ENCODE measurements around the gene TEX261.

Gene TEX261

DNA sequence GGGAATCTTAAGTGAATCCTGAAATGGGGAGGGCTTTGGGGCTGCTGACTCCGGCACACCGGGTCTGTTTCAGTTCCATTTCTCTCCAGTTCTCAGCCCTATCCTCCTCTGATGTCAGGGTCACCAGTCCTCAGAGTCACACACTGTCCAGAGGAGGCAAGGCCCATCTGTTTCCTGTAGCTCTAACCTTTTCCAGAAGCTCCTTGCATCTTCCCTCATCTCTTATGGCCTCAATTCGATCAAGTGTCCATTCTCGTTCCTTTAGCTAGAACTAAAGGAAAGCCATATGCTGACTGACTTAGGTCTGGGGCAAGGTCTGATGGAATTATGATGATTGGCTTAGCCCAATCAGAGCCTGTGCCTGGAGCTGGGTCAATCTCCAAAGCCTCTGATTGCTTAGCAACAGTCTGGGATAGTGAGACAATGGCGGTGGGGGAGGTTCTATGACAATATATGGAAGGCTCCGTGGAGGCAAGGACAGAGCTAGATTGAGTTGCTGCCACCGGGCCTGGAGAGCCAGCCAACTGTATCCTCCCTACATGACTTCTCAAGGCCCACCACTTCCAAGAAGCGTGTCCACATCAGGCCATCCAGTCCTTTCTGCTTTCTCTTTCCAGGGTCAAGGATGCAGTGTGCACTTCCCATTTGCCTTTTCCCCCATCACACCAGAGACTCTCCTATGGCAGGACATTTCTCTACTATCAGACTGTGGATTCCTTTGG is 11.0 kb downstream of the TEX261 start:
- no peak for DNase-seq (ENCODE audit: extremely low read depth in 1 of 2, low read depth in 1 of 2)

DNA sequence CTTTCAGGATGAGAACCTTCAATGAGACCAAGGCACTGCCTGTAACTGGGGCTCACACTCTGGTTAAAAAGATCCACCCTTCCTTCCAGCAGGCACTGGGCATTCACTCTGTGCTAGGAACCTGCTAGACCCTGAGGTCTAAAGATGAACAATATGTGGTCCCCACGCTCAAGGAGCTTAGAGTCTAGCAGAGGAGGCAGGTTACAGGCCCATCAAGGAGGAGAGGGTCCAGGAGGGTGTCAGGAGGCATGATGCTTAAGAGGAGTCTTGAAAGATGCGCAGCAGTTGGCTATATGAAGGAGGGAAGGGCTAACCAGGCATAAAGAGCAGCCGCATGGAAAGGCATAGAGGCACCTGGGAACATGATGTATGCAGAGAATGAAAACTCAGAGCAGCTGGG is 11.7 kb downstream of the TEX261 start:
- DNase-seq (ENCODE audit: extremely low read depth in 1 of 2, low read depth in 1 of 2) = no peak

DNA sequence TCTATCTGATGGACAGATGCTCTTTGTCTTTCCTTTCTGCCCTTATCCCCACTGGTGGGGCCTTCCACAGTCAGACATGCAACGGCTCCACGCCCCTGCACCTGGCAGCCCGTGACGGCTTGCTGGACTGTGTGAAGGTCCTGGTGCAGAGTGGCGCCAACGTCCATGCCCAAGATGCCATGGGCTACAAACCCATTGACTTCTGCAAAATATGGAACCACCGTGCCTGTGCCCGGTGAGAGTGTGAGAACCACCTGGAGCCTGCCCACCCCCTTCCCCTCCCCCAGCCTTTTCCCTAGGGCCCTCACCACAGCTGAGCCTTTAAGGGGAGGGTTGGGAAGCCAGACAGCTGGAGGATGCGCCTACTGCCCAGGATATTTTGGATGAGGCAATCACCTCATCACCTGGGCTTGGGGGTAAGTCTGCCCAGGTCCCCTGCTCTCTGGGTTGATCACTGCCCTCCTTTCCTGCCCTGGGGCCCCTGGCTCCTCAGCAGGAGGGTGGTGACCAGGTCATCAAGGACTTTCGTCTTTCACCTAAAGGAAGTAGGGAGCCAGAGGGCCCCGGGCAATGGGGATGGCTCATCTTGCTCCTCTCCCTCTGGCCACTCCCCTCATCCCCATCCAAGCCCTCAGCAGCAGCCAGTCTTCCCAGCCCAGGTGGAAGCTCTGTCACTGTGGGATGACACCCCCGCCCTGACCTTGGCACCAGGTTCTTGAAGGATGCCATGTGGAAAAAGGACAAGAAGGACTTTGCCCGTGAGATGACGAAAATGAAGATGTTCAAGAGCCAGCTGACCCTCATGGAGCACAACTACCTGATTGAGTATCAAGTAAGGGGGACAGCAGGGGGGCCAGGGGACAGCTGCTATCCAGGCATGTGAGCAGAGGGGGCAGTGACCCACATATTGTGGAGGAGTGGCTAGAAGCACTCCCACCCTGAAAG is 12.5 kb downstream of the TEX261 start:
- no peak for DNase-seq (ENCODE audit: extremely low read depth in 1 of 2, low read depth in 1 of 2)

DNA sequence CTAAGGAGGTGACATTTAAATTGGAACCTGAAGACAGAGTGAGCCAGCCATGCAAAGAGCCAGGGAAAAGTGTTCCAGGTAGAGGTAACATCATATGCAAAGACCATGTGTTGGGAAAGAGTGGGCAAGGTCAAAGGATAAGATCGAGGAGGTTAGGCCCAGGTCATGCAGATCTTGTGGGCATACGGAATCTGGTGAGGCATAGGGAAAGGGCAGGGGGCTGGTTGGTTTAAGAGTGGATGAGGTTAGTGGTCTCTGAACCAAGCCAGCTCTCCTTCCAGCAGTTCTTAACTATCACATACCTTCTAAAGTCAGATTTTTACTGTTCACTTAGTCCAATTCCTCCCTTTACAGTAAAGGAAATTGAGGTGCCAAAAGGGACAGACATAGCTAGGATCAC is 13.3 kb downstream of the TEX261 start:
- no peak for DNase-seq (ENCODE audit: extremely low read depth in 1 of 2, low read depth in 1 of 2)

DNA sequence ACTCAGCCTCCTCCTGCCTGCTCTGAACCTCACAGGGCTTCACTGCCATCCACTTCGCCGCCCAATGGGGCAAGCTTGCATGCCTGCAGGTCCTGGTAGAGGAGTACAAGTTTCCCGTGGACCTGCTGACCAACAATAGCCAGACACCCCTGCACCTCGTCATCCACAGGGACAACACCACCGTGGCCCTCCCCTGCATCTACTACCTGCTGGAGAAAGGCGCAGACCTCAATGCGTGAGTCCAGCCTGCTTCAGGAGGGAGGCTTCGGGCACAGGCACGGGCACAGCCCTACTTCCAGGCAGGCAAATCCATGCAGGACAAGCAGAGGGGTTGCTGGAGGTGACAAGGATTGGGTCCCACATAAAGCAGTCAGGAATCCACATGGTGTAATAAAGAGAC is 15.0 kb downstream of the TEX261 start:
- DNase-seq (ENCODE audit: extremely low read depth in 1 of 2, low read depth in 1 of 2) = no peak

DNA sequence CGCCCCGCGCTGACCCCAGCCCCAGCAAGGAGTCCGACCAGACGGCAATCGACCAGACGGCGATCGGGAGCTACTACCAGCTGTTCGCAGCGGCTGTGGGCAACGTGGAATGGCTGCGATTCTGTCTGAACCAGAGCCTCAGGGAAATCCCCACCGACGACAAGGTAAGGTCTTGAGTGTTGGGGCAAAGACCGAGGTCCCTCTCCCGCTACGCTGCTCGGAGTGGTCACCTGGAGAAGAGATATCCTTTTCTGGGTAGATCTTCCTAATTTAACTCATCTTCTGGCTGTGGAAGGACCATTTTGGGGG is 15.5 kb downstream of the TEX261 start:
- DNase-seq (ENCODE audit: extremely low read depth in 1 of 2, low read depth in 1 of 2) = no peak

DNA sequence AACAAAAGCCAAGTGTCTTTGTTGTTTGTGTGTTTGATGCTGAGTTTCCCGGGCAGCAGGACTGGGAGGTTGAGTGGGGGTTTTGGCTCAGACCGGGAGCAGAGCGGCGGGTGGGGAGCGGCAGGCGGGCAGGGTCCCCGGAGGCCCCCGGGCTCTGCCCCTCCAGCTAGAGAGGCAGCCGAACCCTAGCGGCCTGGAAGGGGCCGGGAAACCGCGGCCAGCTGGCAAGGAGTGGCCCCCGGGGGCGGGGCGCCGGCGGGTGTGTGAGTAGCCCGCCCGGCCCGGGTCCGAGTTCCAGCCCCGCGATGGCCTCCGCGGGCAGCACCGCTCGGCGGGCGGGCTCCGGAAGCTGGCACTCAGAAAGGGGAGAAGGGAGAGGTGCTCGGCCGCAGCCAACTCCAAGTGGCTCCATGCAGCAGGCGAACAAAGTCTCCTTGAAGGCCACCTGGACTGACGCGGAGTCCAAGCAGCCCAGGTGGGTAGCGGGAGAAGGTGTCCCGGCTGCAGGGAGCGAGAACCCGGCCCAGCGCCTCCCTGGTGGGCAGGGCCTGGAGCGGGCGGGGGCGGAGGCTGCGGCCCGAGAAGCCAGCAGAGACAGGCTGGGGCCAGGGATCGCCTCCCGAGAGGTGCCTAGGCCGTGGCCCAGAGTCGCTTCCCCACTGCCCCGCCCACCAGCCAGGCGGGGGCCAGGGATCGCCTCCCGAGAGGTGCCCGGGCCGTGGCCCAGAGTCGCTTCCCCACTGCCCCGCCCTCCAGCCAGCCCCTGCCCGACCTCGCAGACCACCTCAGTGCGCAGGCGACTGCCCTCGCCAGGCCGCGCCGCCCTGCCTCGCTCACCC is 16.1 kb downstream of the TEX261 start, which contains the start of gene ANKRD53:
Gene ANKRD53, plus strand, starts transcription at position 290 of the 839 bp plus-strand sequence. Its CDS starts 16 bp downstream, at position 306.
- no peak for DNase-seq (ENCODE audit: extremely low read depth in 1 of 2, low read depth in 1 of 2)

DNA sequence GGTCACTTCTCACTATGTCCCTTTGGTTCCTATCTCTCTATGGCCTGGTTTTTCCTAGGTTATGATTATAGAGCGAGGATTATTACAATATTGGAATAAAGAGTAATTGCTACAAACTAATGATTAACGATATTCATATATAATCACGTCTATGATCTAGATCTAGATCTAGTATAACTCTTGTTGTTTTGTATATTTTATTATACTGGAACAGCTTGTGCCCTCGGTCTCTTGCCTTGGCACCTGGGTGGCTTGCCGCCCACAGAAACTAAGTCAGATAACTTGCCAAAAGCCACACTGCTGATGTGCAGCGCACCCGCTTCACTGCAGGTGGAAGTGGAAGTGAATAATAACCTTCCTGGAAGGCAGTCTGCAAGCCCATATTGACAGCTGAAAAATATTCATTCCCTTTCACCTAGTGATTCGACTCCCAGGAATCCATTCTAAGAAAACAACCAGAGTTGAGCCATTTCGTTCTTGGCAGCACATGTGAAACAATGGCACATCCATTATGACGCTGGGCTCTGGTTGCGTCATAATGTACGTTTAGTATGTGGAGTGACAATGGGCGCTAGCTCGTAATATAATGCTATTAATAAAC is 17.0 kb downstream of the TEX261 start:
- DNase-seq (ENCODE audit: extremely low read depth in 1 of 2, low read depth in 1 of 2) = no peak

DNA sequence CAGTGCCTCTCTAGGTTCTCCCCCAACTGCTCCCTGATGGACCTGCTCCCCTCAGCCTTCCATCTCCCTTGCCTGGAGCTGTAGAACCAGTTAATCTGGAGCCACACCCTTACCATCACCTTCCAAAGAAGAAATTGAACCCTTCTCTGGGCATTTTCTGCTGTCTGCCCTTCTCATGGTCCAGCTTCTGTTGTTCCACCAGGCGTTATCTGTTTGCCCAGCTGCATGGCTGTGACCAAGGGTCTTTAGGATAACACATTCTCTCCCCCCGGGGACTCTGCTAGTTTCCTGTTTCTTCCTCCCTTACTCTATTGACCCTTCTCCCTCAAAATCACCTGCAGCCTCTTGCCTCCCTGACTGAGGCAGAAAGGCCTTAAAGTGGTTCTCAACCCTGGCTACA is 19.4 kb downstream of the TEX261 start:
- no peak for DNase-seq (ENCODE audit: extremely low read depth in 1 of 2, low read depth in 1 of 2)

DNA sequence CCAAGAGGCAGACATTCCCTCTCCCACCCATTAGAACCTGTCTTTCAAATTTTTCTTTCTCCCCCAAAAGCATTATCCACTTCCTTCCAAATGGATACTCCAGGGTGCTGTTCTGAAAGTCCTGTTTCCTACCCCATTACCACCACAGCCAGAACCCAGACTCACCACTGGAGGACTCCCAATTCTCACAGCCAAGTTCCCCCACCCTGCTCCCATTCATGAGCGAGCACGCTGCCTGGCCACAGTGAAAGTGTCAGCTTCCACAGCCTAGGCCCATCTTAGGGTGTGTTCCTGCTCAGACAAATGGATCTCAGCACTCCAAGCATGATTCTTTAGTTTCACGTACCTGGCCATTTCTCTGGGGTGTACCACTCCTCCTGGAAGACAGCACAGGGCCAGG is 20.1 kb downstream of the TEX261 start:
- no peak for DNase-seq (ENCODE audit: extremely low read depth in 1 of 2, low read depth in 1 of 2)

DNA sequence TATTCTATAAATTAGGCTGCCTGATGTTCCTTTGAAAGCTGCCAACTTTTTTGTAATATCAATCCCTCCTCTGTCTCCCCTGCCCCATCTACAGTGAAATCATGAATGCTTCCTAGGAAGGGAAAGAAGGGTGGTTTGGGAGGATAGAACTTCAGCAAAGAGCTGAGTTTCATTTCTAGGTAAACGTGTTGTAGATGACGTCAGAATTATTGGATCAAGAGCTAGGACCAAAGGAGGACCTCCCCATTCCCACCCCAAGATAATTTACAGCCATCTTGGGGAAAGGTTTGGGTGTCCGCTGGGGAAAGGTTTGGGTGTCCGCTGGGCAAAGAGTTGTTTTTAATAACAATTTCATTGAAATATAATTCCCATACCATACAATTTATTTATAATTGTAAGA is 27.5 kb downstream of the TEX261 start:
- DNase-seq (ENCODE audit: extremely low read depth in 1 of 2, low read depth in 1 of 2) = no peak

DNA sequence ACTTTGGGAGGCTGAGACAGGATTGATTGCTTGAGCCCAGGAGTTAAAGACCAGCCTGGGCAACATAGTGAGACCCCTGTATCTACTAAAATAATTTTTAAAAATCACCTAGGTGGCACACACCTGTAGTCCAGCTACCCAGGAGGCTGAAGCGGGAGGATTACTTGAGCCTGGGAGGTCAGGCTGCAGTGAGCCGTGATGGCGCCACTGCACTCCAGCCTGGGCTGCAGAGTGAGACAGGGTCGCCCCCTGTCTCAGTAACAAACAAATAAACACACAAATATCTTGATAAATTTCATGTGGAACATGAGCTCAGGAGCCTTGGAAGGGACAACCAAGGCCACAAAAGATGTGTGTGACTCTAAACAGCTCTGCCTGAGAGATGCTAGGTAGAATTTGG is 28.0 kb downstream of the TEX261 start:
- DNase-seq (ENCODE audit: extremely low read depth in 1 of 2, low read depth in 1 of 2) = no peak

DNA sequence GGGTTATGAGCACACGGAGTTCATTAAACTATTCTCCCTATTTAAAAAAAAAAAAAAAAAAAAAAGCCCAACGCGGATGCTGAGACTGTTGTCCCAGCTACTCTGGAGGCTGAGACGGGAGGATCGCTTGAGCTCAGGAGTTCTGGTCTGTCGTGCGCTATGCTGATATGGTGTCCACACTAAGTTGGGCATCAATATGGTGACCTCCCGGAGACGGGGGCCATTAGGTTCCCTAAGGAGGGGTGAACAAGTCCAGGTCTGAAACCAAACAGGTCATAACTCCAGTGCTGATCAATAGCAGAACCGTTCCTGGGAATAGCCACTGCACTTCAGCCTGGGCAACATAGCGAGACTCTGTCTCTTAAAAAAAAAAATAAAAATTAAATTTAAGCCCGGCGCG is 29.2 kb downstream of the TEX261 start:
- DNase-seq (ENCODE audit: extremely low read depth in 1 of 2, low read depth in 1 of 2) = no peak

DNA sequence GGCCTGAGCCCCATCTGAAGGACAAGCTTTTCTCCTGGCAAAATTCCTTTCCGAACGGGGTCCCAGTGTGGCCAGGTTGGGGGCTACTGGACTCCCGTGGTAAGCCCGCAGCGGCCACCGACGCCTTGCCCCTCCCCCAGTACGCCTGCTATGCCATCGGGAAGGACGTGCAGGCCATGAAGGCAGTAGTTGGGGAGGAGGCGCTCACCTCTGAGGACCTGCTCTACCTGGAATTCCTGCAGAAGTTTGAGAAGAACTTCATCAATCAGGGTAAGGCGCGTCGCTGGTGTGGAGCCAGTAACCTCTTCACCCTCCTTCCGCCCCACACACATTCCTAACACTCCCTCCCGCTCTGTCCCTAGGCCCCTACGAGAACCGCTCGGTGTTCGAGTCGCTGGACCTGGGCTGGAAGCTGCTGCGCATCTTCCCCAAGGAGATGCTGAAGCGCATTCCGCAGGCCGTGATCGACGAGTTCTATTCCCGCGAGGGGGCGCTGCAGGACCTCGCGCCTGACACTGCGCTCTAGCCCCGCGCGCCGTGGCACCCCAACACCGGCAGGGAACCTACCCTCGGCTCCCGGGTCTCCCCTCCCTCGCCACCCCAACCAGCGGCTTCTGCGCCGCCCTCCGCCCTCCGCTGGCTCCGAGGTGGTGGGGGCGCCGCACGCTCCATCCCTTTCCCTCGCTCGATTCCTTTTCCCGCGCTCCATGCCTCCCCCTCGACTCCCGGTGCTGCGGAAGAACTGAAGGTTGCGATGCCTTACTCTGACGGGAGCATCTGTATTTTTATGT is 29.9 kb downstream of the TEX261 start:
- peak; percentile 58 to 65 for DNase-seq (ENCODE audit: extremely low read depth in 1 of 2, low read depth in 1 of 2)

DNA sequence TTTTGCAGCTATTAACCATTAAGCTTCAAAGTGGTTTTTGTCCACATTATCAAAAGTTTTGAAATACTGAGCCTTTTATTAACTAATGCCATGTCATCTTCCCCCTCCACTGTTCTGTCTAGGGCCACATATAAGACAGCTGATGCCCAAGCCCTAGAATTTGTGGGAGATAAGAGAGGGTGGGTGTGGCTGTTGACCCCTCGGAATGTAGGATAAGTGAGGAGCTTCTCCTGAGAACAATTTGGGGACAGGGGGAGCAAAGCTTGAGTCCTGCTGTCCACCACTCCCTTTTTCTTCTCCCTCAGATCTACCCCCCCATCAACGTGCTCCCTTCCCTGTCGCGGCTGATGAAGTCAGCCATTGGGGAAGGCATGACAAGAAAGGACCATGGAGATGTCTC is 30.5 kb downstream of the TEX261 start:
- DNase-seq (ENCODE audit: extremely low read depth in 1 of 2, low read depth in 1 of 2) = no peak

DNA sequence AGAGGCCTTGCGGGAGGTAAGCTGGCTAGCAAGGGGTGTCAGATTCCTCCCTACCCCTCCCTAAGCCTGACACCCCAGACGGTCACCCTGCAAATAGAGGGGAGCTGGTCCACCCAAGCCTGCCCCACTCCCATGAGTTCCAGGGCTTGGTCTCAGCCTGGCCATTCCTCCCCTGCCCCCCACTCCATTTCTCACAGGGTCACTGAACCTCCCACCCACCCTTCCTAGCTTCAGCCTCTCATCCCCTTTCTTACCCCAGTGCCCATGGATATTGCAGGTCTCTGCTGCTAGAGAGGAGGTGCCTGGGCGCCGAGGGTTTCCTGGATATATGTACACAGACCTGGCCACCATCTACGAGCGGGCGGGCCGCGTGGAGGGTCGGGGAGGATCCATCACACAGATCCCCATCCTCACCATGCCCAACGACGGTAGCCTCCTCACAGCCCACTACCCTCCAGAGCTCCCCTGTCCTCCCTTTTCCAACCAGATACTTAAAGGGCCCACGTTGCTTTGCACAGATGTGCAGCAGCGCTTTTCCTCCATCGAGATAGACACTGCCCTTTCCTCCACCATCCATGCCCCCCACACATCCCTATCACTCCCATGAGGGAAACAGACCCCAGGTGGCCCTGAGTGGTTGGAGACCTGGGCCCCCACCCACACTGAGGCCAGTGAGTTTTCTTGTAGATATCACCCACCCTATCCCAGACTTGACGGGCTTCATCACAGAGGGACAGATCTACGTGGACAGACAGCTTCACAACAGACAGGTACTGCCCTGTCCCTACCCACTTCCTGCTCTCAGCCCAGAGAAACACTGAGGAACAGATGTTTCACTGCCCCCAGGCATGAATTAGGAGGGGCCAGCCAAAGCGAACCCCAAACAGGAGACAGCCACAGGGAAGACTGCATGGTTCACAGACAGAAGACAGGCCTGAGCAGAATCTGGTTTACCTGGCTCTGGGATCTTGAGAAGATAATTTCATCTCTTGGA is 31.5 kb downstream of the TEX261 start:
- DNase-seq (ENCODE audit: extremely low read depth in 1 of 2, low read depth in 1 of 2) = no peak

DNA sequence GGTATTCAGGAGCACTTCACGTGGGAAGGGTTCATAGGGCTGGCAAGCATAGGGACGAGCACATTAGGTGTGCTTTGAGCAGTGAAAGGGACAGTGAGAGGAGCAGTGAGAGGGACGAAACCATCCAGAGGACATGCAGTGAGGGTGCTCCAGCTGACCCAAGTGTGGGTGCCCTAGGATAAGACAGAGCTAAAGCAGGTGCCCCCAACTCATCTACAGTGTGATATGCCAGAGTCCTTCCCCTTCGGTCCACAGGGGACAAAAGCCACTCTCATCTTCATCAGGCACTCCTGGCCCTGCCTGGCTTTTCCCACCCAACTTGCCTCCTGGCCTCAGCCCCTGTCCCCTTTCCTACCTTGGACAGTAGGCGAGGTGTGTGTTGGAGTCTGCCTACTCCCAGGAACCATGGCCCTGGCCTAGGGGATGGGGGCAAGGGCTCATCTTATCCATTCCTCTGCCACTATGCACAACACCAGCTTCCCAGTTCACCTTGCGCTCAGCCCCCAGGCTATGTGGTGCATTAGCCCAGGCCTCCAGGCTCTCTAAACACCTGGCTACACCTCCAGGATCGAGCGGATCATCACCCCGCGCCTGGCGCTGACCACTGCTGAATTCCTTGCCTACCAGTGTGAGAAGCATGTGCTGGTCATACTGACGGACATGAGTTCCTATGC is 32.3 kb downstream of the TEX261 start:
- DNase-seq (ENCODE audit: extremely low read depth in 1 of 2, low read depth in 1 of 2) = no peak

DNA sequence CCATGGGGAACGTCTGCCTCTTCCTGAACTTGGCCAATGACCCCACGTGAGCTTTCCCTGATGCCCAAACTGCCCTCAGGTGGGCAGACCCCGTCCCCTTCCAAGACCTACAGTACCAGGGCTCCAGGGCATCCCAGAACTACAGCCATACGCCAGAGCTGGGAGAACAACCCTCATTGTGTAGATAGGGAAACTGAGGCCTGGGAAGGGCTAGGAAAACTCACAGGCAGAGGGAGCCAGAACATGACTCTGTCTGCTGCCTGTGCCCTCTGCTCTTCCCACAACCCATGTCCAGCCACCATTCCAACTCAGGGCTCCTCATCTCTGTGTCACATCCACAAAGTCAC is 33.1 kb downstream of the TEX261 start:
- no peak for DNase-seq (ENCODE audit: extremely low read depth in 1 of 2, low read depth in 1 of 2)
